WTC11 (cell line): ENCODE data around the gene AKAP9. TPM values are rescaled to one million over a fixed set of nuclear protein-coding genes. Genes with fewer than 3 reads are reported as not detected.

Source experiments
- ATAC-seq: fragments of 200-7000 bp; cut with Tn5 transposase; 2 replicates; pipeline ENCODE4 v1.10.0; 2021; ENCODE audit warnings: mild to moderate bottlenecking, moderate library complexity
- CTCF ChIA-PET: fragments of 300-600 bp; sonication (Branson Sonifier 250); formaldehyde crosslinking; loops from one replicate; lab custom pipeline; 2021; ENCODE audit warnings: antibody characterized with exemption; lab: Charles Lee
- POLR2A ChIA-PET: fragments of 350-600 bp; sonication (Branson Sonifier 250); formaldehyde crosslinking; loops from one replicate; lab custom pipeline; 2021; ENCODE audit warnings: antibody characterized with exemption; lab: Charles Lee
- DNase-seq: peaks from one replicate; pipeline ENCODE4 v3.0.0; 2021; ENCODE audit warnings: low spot score
- H3K27ac Mint-ChIP-seq: 2 replicates; pipeline ENCODE4 v1.8.0; 2021; ENCODE audit warnings: mixed read lengths
- H3K27me3 Mint-ChIP-seq: 2 replicates; pipeline ENCODE4 v1.8.0; 2021; ENCODE audit warnings: low read depth, mild to moderate bottlenecking, moderate library complexity, mixed read lengths
- H3K36me3 Mint-ChIP-seq: 2 replicates; pipeline ENCODE4 v1.8.0; 2021; ENCODE audit warnings: mixed read lengths
- H3K4me1 Mint-ChIP-seq: 2 replicates; pipeline ENCODE4 v1.8.0; 2022; ENCODE audit warnings: mixed read lengths
- H3K4me3 Mint-ChIP-seq: 2 replicates; pipeline ENCODE4 v1.8.0; 2021; ENCODE audit warnings: mild to moderate bottlenecking, moderate library complexity, mixed read lengths
- H3K9me3 Mint-ChIP-seq: 2 replicates; pipeline ENCODE4 v1.8.0; 2021; ENCODE audit warnings: mixed read lengths
- CDX4 ChIP-seq: fragments of 250-450 bp; sonication (Bioruptor Pico); IDR thresholded peaks from 2 replicates; pipeline ENCODE4 v1.9.0; 2021; ENCODE audit warnings: moderate library complexity, mild to moderate bottlenecking, inconsistent platforms, borderline replicate concordance
- E2F4 ChIP-seq: sonication (generic); formaldehyde crosslinking; IDR thresholded peaks from 2 replicates; pipeline ENCODE4 v1.8.1; 2022; ENCODE audit warnings: low read depth, mild to moderate bottlenecking, moderate library complexity, missing genetic modification reagents, borderline replicate concordance
- ESRRA ChIP-seq: sonication (generic); formaldehyde crosslinking; IDR thresholded peaks from 2 replicates; pipeline ENCODE4 v1.8.1; 2022; ENCODE audit warnings: mild to moderate bottlenecking, missing genetic modification reagents, borderline replicate concordance
- JAZF1 ChIP-seq: fragments of 250-450 bp; sonication (Bioruptor Pico); IDR thresholded peaks from 2 replicates; pipeline ENCODE4 v1.9.0; 2021; ENCODE audit warnings: moderate library complexity, mild to moderate bottlenecking, inconsistent platforms
- OVOL2 ChIP-seq: fragments of 250-450 bp; sonication (Bioruptor Pico); IDR thresholded peaks from 2 replicates; pipeline ENCODE4 v1.9.0; 2021; ENCODE audit warnings: mild to moderate bottlenecking, borderline replicate concordance
- PRRX2 ChIP-seq: fragments of 250-450 bp; sonication (Bioruptor Pico); IDR thresholded peaks from 2 replicates; pipeline ENCODE4 v1.8.0; 2021; ENCODE audit warnings: mild to moderate bottlenecking
- RELA ChIP-seq: sonication (generic); formaldehyde crosslinking; IDR thresholded peaks from 2 replicates; pipeline ENCODE4 v1.8.1; 2022; ENCODE audit warnings: missing genetic modification reagents, mild to moderate bottlenecking, borderline replicate concordance
- SMAD4 ChIP-seq: sonication (generic); formaldehyde crosslinking; IDR thresholded peaks from 2 replicates; pipeline ENCODE4 v1.8.0; 2022; ENCODE audit warnings: mild to moderate bottlenecking, missing genetic modification reagents
- ZNF121 ChIP-seq: sonication (generic); formaldehyde crosslinking; IDR thresholded peaks from 2 replicates; pipeline ENCODE4 v1.8.0; 2023; ENCODE audit warnings: missing genetic modification reagents
- ZNF416 ChIP-seq: fragments of 250-450 bp; sonication (Bioruptor Pico); IDR thresholded peaks from 2 replicates; pipeline ENCODE4 v1.9.0; 2021; ENCODE audit warnings: mild to moderate bottlenecking, inconsistent platforms
- ZNF671 ChIP-seq: fragments of 250-450 bp; sonication (Bioruptor Pico); IDR thresholded peaks from 2 replicates; pipeline ENCODE4 v1.8.0; 2021; ENCODE audit warnings: mild to moderate bottlenecking
- ZSCAN18 ChIP-seq: fragments of 250-450 bp; sonication (Bioruptor Pico); IDR thresholded peaks from 2 replicates; pipeline ENCODE4 v2.1.2; 2022; ENCODE audit warnings: mild to moderate bottlenecking, moderate library complexity
- total RNA-seq: library from RNA; stranded (reverse); gene quantifications from 3 replicates; pipeline ENCODE4 v1.2.3, GENCODE V29; 2021
- TF ChIP-seq, protein P1 (sequence below): sonication (generic); formaldehyde crosslinking; IDR thresholded peaks from 2 replicates; pipeline ENCODE4 v1.8.0; 2022; ENCODE audit warnings: mild to moderate bottlenecking, missing genetic modification reagents
- TF ChIP-seq, protein P2 (sequence below): sonication (generic); formaldehyde crosslinking; IDR thresholded peaks from 2 replicates; pipeline ENCODE4 v1.8.0; 2022; ENCODE audit warnings: missing genetic modification reagents
- TF ChIP-seq, protein P3 (sequence below): fragments of 250-450 bp; sonication (Bioruptor Pico); IDR thresholded peaks from 2 replicates; pipeline ENCODE4 v1.9.0; 2021; ENCODE audit warnings: mild to moderate bottlenecking, borderline replicate concordance
- TF ChIP-seq, protein P4 (sequence below): sonication (generic); formaldehyde crosslinking; conservative IDR thresholded peaks from 2 replicates; pipeline ENCODE4 v1.8.1; 2022; ENCODE audit warnings: mild to moderate bottlenecking, missing genetic modification reagents
- TF ChIP-seq, protein P5 (sequence below): fragments of 200-600 bp; IDR thresholded peaks from 2 replicates; pipeline ENCODE4 v1.8.0; 2022; ENCODE audit warnings: antibody characterized with exemption
- TF ChIP-seq, protein P6 (sequence below): sonication (generic); formaldehyde crosslinking; IDR thresholded peaks from 2 replicates; pipeline ENCODE4 v1.8.1; 2022; ENCODE audit warnings: low read depth, missing genetic modification reagents, borderline replicate concordance

AKAP9 gene
- total RNA-seq, 1 experiment from 2014 or later = 35.2 TPM

GRCh38 chr7:92075455-92076158, 134.9 kb downstream of the AKAP9 start:
- ChIA-PET CTCF (no interaction called here), POLR2A (no interaction called here)
- Mint-ChIP-seq H3K27ac (no peak overlapping the region), H3K9me3 (no peaks in the 10 kb centered on the region), H3K4me3 (no peak overlapping the region), H3K4me1 (no peaks in the 10 kb centered on the region), H3K36me3 (peaks cover 30% of the 10 kb centered on the region), H3K27me3 (no peaks in the 10 kb centered on the region)
- TF ChIP-seq SMAD4 (CRISPR knock-in tag) (no peak), PRRX2 (CRISPR knock-in tag) (no peak), ZNF671 (no peak), ZSCAN18 (CRISPR knock-in tag) (no peak), RELA (CRISPR knock-in tag) (no peak), OVOL2 (CRISPR knock-in tag) (no peak), ZNF121 (CRISPR knock-in tag) (no peak), E2F4 (no peak), CDX4 (CRISPR knock-in tag) (no peak), ESRRA (CRISPR knock-in tag) (no peak), ZNF416 (CRISPR knock-in tag) (no peak), JAZF1 (CRISPR knock-in tag) (no peak)
- TF ChIP-seq, protein P1, sequence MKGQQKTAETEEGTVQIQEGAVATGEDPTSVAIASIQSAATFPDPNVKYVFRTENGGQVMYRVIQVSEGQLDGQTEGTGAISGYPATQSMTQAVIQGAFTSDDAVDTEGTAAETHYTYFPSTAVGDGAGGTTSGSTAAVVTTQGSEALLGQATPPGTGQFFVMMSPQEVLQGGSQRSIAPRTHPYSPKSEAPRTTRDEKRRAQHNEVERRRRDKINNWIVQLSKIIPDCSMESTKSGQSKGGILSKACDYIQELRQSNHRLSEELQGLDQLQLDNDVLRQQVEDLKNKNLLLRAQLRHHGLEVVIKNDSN = no peak
- TF ChIP-seq, protein P2, sequence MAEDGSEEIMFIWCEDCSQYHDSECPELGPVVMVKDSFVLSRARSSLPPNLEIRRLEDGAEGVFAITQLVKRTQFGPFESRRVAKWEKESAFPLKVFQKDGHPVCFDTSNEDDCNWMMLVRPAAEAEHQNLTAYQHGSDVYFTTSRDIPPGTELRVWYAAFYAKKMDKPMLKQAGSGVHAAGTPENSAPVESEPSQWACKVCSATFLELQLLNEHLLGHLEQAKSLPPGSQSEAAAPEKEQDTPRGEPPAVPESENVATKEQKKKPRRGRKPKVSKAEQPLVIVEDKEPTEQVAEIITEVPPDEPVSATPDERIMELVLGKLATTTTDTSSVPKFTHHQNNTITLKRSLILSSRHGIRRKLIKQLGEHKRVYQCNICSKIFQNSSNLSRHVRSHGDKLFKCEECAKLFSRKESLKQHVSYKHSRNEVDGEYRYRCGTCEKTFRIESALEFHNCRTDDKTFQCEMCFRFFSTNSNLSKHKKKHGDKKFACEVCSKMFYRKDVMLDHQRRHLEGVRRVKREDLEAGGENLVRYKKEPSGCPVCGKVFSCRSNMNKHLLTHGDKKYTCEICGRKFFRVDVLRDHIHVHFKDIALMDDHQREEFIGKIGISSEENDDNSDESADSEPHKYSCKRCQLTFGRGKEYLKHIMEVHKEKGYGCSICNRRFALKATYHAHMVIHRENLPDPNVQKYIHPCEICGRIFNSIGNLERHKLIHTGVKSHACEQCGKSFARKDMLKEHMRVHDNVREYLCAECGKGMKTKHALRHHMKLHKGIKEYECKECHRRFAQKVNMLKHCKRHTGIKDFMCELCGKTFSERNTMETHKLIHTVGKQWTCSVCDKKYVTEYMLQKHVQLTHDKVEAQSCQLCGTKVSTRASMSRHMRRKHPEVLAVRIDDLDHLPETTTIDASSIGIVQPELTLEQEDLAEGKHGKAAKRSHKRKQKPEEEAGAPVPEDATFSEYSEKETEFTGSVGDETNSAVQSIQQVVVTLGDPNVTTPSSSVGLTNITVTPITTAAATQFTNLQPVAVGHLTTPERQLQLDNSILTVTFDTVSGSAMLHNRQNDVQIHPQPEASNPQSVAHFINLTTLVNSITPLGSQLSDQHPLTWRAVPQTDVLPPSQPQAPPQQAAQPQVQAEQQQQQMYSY (CRISPR knock-in tag) = no peak
- TF ChIP-seq, protein P3, sequence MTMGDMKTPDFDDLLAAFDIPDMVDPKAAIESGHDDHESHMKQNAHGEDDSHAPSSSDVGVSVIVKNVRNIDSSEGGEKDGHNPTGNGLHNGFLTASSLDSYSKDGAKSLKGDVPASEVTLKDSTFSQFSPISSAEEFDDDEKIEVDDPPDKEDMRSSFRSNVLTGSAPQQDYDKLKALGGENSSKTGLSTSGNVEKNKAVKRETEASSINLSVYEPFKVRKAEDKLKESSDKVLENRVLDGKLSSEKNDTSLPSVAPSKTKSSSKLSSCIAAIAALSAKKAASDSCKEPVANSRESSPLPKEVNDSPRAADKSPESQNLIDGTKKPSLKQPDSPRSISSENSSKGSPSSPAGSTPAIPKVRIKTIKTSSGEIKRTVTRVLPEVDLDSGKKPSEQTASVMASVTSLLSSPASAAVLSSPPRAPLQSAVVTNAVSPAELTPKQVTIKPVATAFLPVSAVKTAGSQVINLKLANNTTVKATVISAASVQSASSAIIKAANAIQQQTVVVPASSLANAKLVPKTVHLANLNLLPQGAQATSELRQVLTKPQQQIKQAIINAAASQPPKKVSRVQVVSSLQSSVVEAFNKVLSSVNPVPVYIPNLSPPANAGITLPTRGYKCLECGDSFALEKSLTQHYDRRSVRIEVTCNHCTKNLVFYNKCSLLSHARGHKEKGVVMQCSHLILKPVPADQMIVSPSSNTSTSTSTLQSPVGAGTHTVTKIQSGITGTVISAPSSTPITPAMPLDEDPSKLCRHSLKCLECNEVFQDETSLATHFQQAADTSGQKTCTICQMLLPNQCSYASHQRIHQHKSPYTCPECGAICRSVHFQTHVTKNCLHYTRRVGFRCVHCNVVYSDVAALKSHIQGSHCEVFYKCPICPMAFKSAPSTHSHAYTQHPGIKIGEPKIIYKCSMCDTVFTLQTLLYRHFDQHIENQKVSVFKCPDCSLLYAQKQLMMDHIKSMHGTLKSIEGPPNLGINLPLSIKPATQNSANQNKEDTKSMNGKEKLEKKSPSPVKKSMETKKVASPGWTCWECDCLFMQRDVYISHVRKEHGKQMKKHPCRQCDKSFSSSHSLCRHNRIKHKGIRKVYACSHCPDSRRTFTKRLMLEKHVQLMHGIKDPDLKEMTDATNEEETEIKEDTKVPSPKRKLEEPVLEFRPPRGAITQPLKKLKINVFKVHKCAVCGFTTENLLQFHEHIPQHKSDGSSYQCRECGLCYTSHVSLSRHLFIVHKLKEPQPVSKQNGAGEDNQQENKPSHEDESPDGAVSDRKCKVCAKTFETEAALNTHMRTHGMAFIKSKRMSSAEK (CRISPR knock-in tag) = no peak
- TF ChIP-seq, protein P4, sequence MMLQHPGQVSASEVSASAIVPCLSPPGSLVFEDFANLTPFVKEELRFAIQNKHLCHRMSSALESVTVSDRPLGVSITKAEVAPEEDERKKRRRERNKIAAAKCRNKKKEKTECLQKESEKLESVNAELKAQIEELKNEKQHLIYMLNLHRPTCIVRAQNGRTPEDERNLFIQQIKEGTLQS (CRISPR knock-in tag) = no peak
- TF ChIP-seq, protein P5, sequence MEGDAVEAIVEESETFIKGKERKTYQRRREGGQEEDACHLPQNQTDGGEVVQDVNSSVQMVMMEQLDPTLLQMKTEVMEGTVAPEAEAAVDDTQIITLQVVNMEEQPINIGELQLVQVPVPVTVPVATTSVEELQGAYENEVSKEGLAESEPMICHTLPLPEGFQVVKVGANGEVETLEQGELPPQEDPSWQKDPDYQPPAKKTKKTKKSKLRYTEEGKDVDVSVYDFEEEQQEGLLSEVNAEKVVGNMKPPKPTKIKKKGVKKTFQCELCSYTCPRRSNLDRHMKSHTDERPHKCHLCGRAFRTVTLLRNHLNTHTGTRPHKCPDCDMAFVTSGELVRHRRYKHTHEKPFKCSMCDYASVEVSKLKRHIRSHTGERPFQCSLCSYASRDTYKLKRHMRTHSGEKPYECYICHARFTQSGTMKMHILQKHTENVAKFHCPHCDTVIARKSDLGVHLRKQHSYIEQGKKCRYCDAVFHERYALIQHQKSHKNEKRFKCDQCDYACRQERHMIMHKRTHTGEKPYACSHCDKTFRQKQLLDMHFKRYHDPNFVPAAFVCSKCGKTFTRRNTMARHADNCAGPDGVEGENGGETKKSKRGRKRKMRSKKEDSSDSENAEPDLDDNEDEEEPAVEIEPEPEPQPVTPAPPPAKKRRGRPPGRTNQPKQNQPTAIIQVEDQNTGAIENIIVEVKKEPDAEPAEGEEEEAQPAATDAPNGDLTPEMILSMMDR = no peak
- TF ChIP-seq, protein P6, sequence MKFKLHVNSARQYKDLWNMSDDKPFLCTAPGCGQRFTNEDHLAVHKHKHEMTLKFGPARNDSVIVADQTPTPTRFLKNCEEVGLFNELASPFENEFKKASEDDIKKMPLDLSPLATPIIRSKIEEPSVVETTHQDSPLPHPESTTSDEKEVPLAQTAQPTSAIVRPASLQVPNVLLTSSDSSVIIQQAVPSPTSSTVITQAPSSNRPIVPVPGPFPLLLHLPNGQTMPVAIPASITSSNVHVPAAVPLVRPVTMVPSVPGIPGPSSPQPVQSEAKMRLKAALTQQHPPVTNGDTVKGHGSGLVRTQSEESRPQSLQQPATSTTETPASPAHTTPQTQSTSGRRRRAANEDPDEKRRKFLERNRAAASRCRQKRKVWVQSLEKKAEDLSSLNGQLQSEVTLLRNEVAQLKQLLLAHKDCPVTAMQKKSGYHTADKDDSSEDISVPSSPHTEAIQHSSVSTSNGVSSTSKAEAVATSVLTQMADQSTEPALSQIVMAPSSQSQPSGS = no peak
- DNase-seq = no peak
- no peak for ATAC-seq
